GM12872 (cell line): Measurements from ENCODE around the gene MAK.

Source experiments
- CTCF ChIP-seq: IDR thresholded peaks from 3 replicates; pipeline ENCODE4 v1.5.1; 2011; ENCODE audit warnings: low read depth, mild to moderate bottlenecking, low read length, moderate library complexity; ENCODE audit not compliant: insufficient read depth

The MAK gene

GRCh38 chr6:10723567-10723881 lies 114.8 kb downstream of the MAK start:
- no peak for TF ChIP-seq CTCF

DNA sequence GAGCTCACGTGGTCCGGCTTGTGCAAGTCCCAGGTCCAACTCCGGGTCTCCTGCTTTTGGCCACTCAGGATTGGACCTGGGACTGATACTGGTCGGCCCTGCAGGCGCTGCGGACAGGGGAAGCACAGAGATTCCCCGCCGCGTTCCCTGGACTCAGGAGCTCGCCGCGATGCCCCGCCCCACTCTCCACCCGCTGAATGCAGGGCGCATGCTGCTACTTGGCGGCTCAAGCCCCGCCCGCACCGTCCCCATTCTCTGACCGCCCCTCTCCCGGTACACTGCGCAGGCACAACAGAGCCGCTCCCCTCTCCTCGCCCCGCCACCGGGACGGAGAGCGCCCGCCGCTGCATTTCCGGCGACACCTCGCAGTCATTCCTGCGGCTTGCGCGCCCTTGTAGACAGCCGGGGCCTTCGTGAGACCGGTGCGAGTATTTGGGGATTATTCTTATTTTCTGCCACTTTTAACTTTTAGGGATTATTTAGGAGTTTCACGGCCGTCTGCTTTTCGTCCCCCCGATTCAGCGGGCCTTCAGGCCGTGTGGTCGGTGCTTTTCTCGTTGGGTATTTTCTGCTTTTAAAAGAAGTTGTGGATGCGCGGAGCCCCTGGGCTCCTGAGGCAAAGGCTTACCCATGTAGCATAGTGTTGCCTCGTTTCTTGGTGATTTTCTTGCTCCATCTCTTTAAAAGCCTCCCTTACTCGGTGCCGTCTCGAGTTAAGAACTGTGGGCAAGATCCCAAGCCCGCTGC lies 115.3 kb downstream of the MAK start, which contains the start of gene TMEM14C:
Gene TMEM14C (plus strand): TSS at position 251 of the 747 bp plus-strand sequence. CDS start 1,544 bp downstream, outside the sequence.
- no peak for TF ChIP-seq CTCF

- TF ChIP-seq CTCF, result no peak
Measured at GRCh38 chr6:10722570-10722819, 115.8 kb downstream of the MAK start.

- TF ChIP-seq CTCF, result no peak
Measured at GRCh38 chr6:10721850-10722569, 116.3 kb downstream of the MAK start.

GRCh38 chr6:10720265-10720959 lies 117.9 kb downstream of the MAK start:
- TF ChIP-seq CTCF, result no peak

DNA sequence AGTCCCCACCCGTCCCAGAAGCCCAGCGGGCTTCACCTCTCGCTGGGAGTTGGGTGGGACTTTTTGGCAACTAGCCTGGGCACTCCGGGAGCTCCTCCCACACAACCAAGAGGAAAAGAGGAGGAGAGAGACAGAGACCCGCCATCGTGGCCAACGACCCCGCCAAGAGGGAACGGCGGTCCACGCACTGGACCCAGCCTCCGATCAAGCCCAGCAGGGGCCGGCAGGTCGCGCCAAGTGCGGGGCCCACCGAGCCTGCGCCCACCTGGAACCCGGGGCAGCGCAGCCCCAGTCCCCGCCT lies 118.4 kb downstream of the MAK start:
- TF ChIP-seq CTCF, result no peak

- 0 out of 3 replicates have a peak, but pooled peaks have one; percentile 9 for TF ChIP-seq CTCF
Measured at GRCh38 chr6:10719296-10719963, 118.9 kb downstream of the MAK start.
